ENCODE data around the gene MICAL2.

DNA sequence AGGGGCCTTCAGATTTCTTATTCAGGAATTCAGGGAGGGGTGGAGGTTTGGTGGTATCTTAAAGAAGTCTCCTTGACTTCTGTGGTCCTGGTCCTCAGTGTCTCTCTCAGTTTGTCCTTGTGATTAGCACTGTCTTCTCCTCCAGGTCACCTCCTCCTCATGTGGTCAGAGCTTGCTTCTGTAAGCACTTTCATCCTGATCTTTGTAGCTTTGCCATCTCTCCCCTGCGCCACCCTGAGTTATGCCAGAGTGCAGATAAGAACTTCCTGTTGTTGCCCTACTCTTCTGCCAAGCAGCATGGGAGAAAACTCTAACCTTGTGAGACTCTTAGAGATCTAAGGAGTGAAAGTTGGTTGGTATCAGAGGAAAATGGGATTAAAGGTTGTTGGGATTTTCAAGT lies 30.9 kb downstream of the MICAL2 start:
- no peak for TF ChIP-seq POLR2AphosphoS5 (IDR thresholded peaks at IDR 0.05; ENCODE audit: low read depth, low read length)
- TF ChIP-seq RAD21 (IDR thresholded peaks at IDR 0.05; ENCODE audit: low read depth) = no peak
- no peak for TF ChIP-seq CTCF (IDR thresholded peaks at IDR 0.05 in 2 of 3, conservative IDR thresholded peaks at IDR 0.05 in 1 of 3; ENCODE audit: borderline replicate concordance in 1 of 3, insufficient read depth in 1 of 3, low read depth in 2 of 3, low read length in 2 of 3)
- TF ChIP-seq SIN3A (IDR thresholded peaks at IDR 0.05; ENCODE audit: low read depth) = no peak
- no peak for TF ChIP-seq POLR2A (IDR thresholded peaks at IDR 0.05; ENCODE audit: borderline replicate concordance, extremely low read depth, insufficient read depth, insufficient read length)

Measured in HCT116 (cell line).